Measurements from ENCODE around the gene ITPR3.

The ITPR3 gene

GRCh38 chr6:33717934-33718455 is 96.9 kb downstream of the ITPR3 start:
- no peaks in the 10 kb centered on the region; the same call in 1 of the 2 replicates for H3K27me3 ChIP-seq (replicated peaks; ENCODE audit: control insufficient read depth, insufficient read depth, low read length)
- H3K36me3 ChIP-seq (ENCODE audit: control insufficient read depth, insufficient read depth, low read length), result no peaks in the 10 kb centered on the region
- DNase-seq (ENCODE audit: extremely low read depth, insufficient read length), result no peak
- no peak overlapping the region for H3K4me3 ChIP-seq (replicated peaks; ENCODE audit: low read depth, low read length)
- TF ChIP-seq, protein P1, sequence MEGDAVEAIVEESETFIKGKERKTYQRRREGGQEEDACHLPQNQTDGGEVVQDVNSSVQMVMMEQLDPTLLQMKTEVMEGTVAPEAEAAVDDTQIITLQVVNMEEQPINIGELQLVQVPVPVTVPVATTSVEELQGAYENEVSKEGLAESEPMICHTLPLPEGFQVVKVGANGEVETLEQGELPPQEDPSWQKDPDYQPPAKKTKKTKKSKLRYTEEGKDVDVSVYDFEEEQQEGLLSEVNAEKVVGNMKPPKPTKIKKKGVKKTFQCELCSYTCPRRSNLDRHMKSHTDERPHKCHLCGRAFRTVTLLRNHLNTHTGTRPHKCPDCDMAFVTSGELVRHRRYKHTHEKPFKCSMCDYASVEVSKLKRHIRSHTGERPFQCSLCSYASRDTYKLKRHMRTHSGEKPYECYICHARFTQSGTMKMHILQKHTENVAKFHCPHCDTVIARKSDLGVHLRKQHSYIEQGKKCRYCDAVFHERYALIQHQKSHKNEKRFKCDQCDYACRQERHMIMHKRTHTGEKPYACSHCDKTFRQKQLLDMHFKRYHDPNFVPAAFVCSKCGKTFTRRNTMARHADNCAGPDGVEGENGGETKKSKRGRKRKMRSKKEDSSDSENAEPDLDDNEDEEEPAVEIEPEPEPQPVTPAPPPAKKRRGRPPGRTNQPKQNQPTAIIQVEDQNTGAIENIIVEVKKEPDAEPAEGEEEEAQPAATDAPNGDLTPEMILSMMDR (IDR thresholded peaks at IDR 0.05; ENCODE audit: insufficient read depth, low read length, poor library complexity, severe bottlenecking), result no peak

GRCh38 chr6:33718713-33719112 is 97.6 kb downstream of the ITPR3 start:
- H3K4me3 ChIP-seq (replicated peaks; ENCODE audit: low read depth, low read length), result no peak overlapping the region
- no peak for DNase-seq (ENCODE audit: extremely low read depth, insufficient read length)
- peaks cover 1% of the 10 kb centered on the region for H3K27me3 ChIP-seq (replicated peaks; ENCODE audit: control insufficient read depth, insufficient read depth, low read length)
- TF ChIP-seq, protein P1 (IDR thresholded peaks at IDR 0.05; ENCODE audit: insufficient read depth, low read length, poor library complexity, severe bottlenecking), result no peak
- H3K36me3 ChIP-seq (ENCODE audit: control insufficient read depth, insufficient read depth, low read length), result no peaks in the 10 kb centered on the region

GRCh38 chr6:33719326-33719987 is 98.3 kb downstream of the ITPR3 start:
- no peak for DNase-seq (ENCODE audit: extremely low read depth, insufficient read length)
- Histone ChIP-seq H3K36me3 (ENCODE audit: control insufficient read depth, insufficient read depth, low read length) (no peaks in the 10 kb centered on the region), H3K4me3 (replicated peaks; ENCODE audit: low read depth, low read length) (no peak overlapping the region), H3K27me3 (replicated peaks; ENCODE audit: control insufficient read depth, insufficient read depth, low read length) (peaks cover 2% of the 10 kb centered on the region)
- TF ChIP-seq, protein P1 (IDR thresholded peaks at IDR 0.05; ENCODE audit: insufficient read depth, low read length, poor library complexity, severe bottlenecking), result no peak

DNA sequence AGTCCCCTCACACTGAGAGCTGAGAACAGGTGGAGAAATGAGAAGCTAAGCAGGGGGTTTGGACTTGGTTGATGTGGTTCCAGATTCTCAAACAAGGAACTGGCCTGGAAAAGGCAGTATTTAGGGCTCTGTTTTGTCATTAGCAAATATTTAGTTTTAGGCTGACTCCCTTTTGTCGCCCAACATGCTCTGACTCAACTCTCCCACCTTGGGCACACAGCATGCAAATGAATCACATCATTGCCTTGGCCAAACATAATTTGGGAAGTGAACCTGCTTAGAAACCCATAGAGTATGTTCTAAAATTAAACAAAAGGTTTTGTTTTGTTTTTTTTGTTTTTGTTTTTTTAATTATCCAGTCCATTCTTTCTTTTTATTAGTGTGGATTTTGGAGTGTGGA is 99.9 kb downstream of the ITPR3 start:
- H3K27me3 ChIP-seq (replicated peaks; ENCODE audit: control insufficient read depth, insufficient read depth, low read length), result peaks cover 2% of the 10 kb centered on the region
- TF ChIP-seq, protein P1 (IDR thresholded peaks at IDR 0.05; ENCODE audit: insufficient read depth, low read length, poor library complexity, severe bottlenecking), result no peak

DNA sequence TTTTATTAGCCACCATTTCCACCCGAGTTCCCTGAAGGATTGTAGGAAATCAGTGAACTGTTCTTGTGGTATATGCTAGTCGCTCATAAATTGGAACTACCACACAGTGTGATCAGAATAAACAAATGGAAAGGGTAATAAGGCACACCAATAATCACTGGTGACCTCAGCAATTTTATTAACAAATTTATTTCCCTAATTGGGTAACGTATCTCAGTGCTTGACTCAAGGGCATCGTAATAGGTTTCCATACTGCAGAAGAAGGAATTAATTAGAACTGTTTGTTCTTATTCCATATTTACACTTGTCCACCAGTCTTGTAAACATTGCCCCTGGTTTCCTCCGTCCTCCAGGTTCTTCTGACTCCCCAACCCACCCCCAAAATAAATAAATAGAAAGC is 100.4 kb downstream of the ITPR3 start:
- peaks cover 2% of the 10 kb centered on the region for H3K27me3 ChIP-seq (replicated peaks; ENCODE audit: control insufficient read depth, insufficient read depth, low read length)
- H3K36me3 ChIP-seq (ENCODE audit: control insufficient read depth, insufficient read depth, low read length), result no peaks in the 10 kb centered on the region
- no peak overlapping the region for H3K4me3 ChIP-seq (replicated peaks; ENCODE audit: low read depth, low read length)
- TF ChIP-seq, protein P1 (IDR thresholded peaks at IDR 0.05; ENCODE audit: insufficient read depth, low read length, poor library complexity, severe bottlenecking), result no peak
- no peak for DNase-seq (ENCODE audit: extremely low read depth, insufficient read length)

More for the DNA sequence above, 99.9 kb downstream of the ITPR3 start:
- no peaks in the 10 kb centered on the region for H3K36me3 ChIP-seq (ENCODE audit: control insufficient read depth, insufficient read depth, low read length)
- no peak overlapping the region for H3K4me3 ChIP-seq (replicated peaks; ENCODE audit: low read depth, low read length)
- no peak for DNase-seq (ENCODE audit: extremely low read depth, insufficient read length)

Data from GM06990 (cell line).